ENCODE data around the gene TMEM52.

DNA sequence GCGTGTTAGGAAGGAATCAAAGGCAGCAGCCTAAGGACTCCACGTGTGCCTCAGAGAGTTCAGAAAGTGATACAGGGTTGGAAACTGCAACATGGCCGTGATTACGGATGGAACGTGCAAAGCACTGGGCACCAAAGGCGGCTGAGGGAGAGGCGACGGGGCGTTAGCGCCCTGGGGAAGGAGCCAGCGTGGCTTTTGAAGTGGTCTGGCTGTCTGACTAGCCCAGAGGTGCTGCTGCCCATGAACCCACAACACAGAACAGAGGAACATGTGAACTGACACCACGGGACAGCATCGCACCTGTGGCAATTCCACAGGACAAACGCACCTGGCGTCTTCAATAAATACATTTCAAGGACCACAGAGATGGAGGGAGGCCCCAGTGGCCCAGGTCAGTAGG, 18.0 kb upstream of the TMEM52 start:
- TF ChIP-seq POLR2A (IDR thresholded peaks at IDR 0.05; ENCODE audit: low read depth, low read length) (no peak), POLR2AphosphoS5 (IDR thresholded peaks at IDR 0.05; ENCODE audit: low read depth, low read length) (no peak)

Data from GM12892 (cell line).